Stimulated activated CD4-positive, alpha-beta T cell treated with anti-CD3 and anti-CD28 coated beads, Interleukin-4, amount 100 ng/mL, for 4 hours (primary cell): ENCODE results near the gene LCA5L.
A peak's percentile ranks its signal among the peaks of the same experiment; 100 is the strongest.

Source experiments
- DNase-seq, 2 experiments: peaks; one replicate each; pipeline ENCODE4 v3.0.0-alpha.2; 2020

LCA5L gene

DNA sequence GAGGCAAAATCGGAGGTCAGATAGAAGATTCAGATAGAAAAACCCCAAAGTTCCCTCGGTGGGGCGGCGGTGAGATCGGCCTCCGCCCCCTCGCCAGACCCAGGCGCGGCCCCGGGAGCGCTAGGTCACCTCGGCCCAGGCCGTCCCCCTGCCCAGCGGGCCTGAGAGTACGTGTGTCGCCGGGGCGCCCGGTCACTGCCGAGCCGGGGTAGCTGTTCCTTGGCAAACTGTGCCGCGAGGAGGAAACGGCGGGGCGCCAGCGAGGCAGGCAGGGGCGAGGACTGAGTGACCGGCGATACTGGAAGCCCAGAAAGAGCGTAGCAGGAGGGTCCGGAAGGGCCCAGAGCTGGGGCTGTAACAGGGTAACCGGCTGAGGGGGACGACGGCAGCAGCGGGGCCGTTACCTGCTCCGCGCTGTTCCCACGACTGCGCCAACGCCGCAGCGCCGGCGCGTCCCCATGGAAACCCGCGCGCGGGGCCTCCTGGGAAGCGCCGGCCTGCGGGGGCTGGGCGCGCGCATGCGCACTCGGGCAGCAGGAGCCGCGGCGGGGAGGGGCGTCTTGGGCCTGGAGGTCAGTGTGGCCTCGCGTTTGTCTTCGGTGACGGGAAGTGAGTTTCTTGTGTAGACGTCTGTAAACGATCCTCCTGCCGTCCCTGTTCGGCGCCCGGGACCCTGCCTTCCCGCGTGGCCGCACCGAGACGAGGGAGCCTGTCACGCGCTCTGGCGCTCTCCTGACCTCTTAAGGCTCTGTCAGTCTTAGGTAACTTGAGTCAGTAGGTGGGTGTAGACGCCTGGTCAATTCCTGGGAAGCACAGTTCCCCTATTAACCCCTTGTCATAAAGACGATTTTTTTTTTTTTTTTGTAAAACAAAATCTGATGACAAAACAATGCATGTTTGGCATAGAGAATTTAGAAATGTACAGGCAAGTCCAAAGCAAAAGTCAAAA is at the start of gene LCA5L:
LCA5L (minus strand) TSS at position 458 of the 949 bp plus-strand sequence. CDS start 17,285 bp downstream, outside the sequence.
- peak; percentile 87 to 92 for DNase-seq

DNA sequence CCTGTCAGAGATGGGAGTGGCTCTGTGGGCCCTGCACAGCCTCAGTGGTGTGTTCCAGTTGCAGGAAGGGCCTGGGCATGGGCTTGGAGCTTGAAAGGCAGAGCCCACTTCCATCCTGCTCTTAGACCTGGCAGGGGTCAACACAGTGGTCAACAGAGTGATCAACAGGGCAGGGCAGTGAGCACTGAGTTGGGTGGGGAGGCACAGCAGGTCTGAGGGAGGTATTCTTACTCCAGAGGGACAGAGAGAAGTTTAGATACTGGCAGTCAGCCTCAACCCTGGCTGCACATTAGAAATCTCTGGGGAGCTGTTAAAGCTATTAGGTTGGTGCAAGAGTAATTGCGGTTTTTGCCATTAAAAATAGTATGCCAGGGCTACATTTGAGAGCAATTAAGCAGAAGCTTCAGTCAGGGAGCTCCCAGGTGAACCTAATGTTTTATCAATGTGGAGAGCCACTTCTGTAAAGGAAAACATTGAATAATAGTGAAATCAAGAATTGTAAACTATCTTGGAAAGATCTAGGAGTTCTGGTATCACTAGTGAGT is 43.9 kb upstream of the LCA5L start:
- DNase-seq, result no peak

DNA sequence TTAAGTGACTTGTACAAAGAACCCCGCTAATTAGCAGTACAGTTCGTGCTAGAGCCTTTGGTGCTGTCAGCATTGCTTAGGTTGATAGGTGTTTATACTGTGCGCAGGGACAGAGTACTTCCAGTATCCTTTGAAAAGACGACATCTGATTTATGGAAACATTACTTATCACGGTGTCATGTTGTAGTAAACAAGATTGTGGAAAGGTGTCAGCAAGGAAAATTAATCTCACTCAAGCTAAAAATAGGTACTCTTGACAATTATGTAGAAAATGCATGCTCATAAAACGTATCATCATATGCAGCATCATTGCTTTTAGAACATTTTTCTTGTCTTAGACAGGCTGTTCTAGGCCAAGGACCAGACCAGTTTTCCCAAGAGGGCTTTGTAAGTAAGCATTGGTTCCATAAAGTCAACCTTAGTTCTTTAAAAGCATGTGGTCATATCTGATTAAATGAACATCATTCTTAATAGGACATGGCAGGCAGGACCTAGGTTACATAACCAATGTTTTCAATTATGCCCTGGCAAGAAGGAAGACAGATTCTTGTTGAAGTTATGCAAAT is 39.2 kb upstream of the LCA5L start:
- DNase-seq, result no peak

DNA sequence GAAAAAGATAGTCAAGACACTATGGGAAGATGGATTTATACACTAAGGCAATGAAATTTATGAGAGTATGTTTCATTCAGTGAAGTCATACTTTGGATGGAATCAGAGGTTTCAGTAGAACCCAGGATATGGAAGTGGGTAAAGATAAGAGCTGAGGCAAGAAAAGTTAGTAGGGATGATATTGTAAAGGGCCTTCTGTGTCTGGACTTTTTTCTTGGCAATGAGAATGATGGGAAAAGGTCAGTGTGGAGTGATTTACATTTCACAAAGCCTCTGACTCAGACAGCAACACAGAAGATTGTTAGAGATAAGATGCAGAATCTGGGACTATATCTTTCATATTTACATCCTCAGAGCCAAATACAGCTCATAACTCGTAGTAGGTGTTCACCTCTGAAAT is 38.3 kb upstream of the LCA5L start:
- no peak for DNase-seq

DNA sequence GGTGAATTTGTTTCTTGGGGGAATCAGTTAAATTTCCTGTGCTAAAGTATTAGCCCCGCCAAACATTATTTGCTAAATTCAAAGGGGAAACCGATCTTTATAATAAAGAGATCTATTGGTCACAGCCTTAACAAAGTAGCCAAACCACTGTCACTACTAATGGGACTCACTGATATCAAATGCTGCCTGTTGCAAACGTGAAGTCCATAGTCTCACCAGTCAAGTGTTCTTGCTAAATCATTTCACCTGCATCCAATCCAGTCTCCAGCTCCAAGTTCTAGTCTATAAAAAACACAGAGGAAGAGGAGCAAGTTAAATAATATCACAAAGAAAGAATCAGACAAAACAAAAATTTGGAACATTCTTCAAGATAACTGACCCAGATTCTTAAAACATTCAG is 36.3 kb upstream of the LCA5L start:
- no peak for DNase-seq

DNA sequence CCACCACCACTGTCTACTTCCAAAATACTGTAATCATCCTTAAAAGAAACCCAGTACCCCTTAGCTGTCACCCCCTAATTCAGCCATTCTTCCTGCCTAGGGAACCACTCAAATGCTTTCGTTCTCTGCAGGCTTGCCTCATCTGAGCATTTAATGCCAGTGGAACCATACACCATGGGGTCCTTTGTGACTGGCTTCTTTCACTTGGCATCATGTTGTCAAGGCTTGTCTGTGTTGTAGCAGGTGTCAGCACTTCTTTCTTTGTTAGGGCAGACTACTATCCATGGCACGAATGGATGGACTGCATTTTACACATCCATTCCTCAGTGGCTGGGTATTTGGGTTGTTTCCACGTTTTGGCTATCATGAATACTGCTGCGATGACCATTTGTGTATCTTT is 34.7 kb upstream of the LCA5L start:
- no peak for DNase-seq

DNA sequence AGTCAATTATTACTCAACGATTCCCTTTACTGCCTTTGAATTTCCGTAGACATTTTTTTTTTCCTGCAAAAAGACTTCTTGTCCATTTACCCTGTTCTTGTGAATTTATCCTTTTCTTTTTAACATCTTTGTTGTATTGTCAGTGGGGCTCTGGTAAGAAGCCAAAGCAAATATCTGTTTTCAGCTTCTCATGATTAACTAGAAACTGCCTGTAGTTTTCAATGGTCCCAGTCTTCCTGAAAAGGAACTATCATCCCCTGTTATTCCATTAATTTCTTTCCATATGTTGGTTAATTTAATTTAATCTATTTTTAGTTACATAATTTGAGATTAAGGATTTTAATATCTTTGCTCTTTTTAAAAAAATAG is 34.2 kb upstream of the LCA5L start:
- DNase-seq, result no peak

DNA sequence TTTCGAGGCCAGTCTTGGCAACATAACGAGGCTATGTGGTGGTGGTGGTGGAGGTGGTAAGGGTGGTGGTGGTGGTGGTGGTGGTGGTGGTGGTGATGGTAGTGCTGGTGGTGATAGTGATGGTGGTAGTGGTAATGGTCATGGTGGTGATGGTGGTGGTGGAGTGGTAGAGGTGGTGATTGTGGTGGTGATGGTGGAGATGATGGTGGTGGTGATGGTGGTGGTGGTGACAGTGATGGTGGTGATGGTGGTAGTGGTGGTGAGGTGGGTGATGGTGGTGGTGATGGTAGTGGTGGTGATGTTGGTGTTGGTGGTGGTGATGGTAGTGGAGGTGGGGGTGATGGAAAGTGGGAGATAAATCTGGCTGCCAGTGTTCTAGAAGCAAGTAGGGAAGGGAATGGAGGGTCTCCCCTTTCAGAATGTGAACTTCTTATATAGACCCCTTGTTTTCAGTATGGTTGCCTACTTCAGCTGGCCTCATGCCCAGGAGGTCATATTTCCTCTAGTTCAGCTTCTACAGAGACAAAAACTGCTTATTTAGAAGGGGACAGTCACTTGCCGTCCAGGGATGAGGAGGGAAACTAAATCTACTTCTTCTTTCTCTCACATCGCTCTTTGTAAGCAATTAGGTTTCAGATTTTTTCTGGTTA is 33.7 kb upstream of the LCA5L start:
- DNase-seq, result no peak

DNA sequence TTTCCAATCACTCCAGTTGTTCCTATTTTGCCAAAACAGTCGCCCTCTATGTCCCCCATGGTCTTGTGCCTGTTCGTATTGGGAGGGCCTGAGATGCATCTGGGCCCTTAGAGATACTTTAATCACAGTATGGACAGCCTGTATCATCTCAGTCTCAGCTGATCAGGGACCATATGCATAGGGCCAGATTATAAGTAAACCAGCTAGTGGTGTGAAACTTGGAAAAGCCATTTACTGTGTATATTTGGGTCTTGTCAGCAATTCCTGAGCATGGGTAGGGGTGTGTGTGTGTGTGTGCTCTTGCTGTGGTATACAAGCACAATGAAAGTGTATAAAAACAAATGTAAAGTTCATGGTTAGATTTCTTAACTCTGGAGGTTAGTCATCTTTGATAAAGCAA is 29.0 kb upstream of the LCA5L start:
- no peak for DNase-seq

DNA sequence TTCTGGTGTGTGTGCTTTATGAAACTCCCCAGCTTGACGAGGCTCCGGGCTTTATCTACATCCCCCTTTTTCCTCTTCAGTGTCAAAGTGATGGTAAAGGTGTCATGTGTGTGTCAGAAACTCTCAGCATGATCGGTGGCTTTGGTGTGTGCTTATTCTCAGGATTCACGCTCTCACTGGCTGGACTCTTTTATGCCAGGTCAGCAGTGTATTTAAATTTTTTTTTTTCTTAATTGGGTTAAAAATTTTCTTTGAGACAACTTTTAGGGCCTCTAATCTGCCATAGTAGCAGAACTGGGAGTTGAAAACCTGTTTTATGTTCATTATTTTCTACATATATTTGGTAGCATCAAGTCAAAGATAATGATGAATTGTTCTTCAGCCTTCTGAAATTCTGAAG is 27.2 kb upstream of the LCA5L start:
- DNase-seq, result no peak

DNA sequence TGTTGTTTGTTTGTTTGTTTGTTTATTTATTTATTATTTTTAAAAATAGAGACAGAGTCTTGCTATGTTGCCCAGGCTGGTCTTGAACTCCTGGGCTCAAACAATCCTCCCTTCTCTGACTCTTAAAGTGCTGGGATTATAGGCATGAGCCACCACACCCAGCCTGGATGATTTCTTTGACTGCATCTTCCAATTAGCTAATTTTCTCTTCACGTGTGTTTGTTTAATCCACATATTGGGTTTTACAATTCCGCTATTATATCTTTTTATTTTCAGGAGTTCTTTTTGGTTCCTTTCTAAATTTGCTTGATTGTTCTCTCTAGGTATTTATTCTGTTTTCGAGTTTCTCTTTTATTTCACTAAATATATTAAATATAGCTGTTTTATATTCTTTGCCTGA is 26.0 kb upstream of the LCA5L start:
- DNase-seq, result no peak

DNA sequence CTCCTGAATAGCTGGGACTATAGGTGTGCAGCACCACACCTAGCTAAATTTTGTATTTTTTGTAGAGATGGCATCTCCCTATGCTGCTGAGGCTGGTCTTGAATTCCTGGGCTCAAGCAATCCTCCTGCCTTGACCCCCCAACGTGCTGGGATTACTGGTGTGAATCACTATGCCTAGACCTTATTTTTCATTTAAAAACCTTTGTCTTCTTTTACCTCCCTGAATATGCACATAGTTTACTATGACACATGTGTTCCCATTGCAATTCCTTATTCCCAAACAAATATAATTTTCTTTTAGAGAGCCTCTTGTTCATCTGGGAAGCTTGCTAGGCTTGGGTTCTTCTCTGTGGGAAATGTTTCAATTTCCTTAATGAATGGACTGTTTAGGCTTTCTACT is 23.0 kb upstream of the LCA5L start:
- DNase-seq, result no peak

DNA sequence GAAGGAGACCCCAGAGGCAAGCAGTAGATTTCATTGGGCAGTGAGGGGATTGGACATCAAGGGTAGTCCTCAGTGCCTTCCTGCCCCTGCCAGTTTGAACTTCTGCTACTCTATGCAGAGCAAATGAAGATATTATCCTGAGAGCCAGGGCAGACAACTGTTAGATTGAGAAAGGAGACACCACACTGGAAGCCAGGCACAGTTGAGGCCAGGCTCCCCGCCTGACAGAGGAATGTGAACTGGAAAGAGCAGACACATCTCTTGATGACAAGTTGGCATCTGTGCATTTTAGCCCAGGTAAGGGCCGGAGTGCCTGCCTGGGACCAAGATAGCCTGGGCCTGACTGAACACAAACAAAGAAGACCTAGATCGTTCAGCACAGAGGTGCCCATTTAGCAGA is 22.2 kb upstream of the LCA5L start:
- DNase-seq, result no peak

DNA sequence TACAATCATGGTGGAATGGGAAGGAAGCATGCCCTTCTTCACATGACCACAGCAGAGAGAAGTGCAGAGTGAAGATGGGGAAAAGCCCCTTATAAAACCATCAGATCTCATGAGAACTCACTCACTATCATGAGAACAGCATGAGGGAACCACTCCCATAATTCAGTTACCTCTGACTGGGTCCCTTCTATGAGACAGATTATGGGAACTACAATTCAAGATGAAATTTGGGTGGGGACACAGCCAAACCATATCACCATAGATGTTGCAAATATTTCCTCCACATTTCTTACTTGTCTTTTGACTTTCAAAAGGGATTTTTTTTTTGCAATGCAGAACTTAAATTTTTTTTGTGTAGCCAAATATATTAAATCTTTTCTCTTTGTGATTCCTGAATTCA is 21.0 kb upstream of the LCA5L start:
- no peak for DNase-seq

DNA sequence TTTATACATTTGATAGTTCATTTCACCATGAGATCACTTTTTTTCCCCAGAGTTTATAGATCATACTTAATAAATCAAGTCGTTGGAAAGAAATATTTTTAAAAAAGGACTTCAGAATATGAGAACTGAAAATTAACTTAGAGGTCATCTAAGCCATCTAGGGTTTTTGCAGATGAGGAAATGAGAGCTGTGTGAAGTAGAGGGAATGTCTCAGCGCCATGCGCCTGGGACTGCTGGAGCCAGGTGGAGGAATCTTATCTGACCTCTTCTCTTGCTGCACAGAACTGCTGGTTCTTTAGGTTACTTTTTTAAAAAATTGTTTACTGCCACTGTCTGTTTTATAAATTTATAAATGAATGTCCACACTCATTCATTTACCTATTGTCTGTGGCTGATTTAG is 17.7 kb upstream of the LCA5L start:
- DNase-seq, result no peak

DNA sequence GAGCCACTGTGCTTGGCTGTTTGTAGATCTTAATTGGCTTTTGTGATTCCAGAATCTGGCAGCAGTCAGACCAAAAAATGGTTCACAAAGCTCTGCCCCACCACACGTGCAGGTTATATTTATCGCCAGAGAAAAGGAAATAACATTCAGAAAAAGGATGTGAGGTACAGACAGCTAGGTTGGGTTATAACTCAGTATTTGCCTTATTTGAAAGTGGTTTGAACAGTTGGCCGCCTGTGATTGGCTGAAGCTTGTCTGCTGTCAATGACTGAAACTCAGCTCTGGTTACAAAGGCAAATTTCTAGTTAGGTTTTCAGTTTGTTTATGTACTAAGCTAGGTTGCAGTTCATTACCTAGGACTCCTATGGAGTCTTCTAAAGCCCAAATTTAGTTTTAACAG is 15.8 kb upstream of the LCA5L start:
- DNase-seq, result no peak

DNA sequence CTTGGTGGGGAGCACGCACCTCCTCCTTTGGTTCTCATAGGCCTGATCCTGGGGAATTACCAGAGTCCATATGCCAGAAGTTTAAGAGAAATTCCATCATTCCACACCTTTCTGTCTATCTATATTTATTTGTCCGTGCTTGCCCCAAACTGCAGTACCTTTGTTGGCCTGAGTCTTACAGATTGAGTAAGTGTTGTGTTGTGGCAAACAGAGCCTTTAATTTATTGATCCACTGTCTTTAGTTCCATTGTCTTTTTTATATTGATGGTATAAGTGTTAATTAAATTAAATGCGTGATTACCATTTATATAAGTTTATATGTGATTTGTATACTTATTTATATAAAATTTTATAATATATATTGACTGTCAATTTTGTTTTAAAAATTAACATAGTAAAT is 11.1 kb upstream of the LCA5L start:
- DNase-seq, result no peak

DNA sequence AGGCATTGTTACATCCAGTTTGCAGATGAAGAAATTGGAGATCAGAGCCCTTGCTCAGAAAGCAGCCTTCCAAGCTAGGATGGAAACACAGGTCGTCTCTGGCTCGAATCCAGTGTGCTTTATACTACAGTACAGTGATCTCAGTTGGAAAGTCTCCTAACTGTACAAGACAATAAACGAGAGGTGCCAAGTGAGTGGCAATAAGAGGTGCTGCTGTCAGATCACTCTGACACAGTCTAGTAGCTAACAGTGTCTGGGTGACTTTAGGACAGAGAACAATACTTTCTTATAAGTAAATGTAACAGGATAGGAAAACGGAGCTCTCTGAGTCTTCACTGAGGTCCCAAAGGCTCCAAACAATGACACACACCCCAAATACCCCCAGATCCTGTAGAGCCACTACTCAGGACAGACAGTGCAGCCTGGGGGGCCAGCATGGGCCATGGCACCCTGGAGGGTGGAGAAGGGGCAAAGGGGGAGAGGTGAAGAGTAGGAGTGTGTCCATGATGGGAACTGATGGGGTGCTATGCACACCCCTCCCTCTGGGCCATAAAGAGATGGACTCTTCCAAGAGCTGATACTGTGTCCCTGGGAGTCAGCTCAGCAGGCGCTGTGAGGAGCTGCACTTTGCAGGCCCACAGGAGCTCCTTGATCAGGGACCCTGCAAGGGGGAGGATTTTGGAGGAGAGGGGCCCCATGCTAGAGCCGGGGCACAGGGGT is 9.5 kb upstream of the LCA5L start:
- no peak for DNase-seq

DNA sequence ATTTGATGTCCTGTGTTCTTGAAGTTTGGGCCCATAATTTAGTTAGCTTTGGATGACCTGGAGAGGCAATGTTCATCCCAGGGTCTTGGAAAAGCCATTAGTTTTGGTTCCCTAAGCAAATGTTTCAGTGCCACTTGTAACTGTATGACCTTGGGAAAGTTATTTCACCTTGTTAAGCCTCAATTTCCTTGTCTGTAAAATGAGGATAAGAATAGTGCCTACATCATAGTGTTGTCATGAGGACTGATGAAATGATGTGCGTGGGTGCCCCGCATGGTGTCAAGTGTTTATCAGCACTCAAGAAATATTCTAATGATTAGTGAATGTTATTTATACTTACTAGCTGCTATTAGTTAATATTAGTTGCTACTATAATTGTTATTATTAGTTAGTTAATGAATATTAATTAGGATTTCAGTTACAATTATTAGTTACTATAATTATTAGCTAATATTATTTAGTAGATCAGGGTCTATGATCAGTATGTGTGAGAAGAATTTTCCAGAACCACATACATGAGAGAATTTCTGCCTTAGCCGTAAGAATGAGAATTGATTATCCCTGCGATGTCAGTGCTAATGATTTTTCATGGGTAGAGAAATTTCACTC is 8.1 kb upstream of the LCA5L start:
- DNase-seq, result no peak

DNA sequence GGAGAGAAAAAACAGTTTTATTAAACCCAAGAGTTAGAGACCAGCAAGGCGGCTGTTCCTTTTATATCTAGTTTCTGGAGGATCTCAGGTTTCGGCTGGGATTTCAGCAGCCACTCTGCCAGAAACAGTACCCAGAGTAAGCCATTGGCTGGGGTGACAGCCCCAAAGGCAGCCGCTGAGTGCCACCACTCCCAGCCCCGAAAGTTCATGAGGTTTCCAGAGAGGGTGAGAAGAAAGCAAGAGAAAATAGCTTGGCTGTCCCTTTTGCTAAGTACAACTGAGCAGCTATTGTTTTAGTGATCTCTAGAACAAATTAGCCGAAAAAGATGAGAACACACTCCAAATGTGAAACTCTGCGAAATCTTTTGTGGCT is 7.4 kb upstream of the LCA5L start:
- no peak for DNase-seq

DNA sequence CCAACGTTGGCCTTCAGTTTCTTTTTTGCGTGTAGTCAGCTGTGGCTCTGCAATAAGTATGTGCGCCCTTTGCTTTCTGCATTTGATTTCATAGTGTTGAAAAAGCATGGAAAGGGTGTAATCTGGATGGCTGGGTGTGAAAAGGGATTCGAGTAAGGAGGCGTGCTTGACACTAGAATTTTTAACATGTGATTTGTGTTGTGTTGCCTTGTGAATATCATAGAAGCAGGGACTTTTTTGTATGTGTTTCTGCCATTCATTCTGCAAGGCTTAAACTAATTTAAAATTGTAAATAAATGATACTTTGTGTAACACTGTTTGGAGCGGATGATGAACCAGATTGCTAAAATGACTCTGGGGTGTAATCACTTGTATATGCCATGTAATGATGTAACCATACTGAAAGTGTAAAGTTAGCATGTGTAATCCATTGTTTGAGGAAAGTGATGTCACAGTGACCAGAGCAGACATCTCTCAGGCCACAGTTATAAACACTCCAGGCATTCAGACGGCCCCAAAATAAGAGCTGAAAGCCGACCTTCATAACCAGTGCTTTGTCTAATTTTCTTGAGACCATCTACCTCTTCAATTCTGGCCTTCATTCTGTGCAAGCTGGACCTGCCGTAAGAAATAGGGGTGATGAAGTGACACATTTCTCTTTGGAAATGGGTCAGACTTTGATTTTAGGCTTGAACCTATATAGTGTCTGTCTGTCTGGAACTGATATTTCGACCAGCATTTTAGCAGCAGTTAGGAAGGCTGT is 6.8 kb upstream of the LCA5L start:
- no peak for DNase-seq
